PC-9 (cell line): ENCODE results near the gene SMKR1.

Experiments
- EZH2 ChIP-seq: fragments of 200-600 bp; sonication (generic); IDR thresholded peaks from 2 replicates; pipeline ENCODE4 v1.8.0; 2017; ENCODE audit warnings: antibody characterized with exemption, low read depth
- TF ChIP-seq, protein P1 (sequence below): fragments of 200-600 bp; sonication (generic); conservative IDR thresholded peaks from 2 replicates; pipeline ENCODE4 v1.6.1; 2017; ENCODE audit warnings: mixed run types, antibody characterized with exemption, mild to moderate bottlenecking, moderate library complexity

DNA sequence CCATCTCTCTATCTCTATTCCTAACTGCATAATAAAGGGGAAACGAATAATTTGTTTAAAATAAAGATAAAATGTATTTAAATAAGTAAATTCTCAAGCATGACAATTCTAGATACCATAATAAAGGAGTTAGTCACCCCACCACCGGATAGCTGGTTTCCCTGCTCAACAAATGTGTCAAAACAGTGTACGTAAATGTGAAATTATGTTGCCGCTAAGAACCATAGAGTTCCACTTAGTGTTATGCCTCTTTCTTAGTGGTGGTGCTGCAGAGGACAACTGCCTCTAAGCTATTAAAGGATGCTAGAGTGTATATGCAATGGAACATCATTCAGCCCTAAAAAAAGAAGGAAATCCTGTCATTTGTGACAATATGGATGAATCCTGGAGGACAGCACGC is 42.4 kb downstream of the SMKR1 start:
- TF ChIP-seq, protein P1, sequence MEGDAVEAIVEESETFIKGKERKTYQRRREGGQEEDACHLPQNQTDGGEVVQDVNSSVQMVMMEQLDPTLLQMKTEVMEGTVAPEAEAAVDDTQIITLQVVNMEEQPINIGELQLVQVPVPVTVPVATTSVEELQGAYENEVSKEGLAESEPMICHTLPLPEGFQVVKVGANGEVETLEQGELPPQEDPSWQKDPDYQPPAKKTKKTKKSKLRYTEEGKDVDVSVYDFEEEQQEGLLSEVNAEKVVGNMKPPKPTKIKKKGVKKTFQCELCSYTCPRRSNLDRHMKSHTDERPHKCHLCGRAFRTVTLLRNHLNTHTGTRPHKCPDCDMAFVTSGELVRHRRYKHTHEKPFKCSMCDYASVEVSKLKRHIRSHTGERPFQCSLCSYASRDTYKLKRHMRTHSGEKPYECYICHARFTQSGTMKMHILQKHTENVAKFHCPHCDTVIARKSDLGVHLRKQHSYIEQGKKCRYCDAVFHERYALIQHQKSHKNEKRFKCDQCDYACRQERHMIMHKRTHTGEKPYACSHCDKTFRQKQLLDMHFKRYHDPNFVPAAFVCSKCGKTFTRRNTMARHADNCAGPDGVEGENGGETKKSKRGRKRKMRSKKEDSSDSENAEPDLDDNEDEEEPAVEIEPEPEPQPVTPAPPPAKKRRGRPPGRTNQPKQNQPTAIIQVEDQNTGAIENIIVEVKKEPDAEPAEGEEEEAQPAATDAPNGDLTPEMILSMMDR, result no peak
- no peak for TF ChIP-seq EZH2
